ENCODE measurements around the gene TMEM116. TPM values are rescaled to one million over a fixed set of nuclear protein-coding genes. Genes with fewer than 3 reads are reported as not detected.
"Not testable (repeated sequence)": the region's sequence is repeated elsewhere in the genome, so short reads cannot be mapped to it uniquely, and the experiment has no call there.

Gene TMEM116
- total and polyA plus RNA-seq, 5 experiments from 2014 or later = 12.0 to 30.9 (median 15.6) TPM

DNA sequence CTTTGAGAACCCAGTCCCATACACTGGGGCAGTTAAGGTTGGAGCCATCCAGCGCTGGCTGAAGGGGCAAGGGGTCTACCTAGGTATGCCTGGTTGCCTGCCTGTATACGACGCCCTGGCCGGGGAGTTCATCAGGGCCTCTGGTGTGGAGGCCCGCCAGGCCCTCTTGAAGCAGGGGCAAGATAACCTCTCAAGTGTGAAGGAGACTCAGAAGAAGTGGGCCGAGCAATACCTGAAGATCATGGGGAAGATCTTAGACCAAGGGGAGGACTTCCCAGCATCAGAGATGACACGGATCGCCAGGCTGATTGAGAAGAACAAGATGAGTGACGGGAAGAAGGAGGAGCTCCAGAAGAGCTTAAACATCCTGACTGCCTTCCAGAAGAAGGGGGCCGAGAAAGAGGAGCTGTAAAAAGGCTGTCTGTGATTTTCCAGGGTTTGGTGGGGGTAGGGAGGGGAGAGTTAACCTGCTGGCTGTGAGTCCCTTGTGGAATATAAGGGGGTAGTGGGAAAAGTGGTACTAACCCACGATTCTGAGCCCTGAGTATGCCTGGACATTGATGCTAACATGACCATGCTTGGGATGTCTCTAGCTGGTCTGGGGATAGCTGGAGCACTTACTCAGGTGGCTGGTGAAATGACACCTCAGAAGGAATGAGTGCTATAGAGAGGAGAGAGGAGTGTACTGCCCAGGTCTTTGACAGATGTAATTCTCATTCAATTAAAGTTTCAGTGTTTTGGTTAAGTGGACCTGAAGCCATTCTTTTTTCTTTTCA lies 9.5 kb upstream of the TMEM116 start:
- Mint-ChIP-seq H3K9me3 (no peaks in the 10 kb centered on the region), H3K27me3 (no peaks in the 10 kb centered on the region), H3K36me3 (peaks cover 0 to 77% (median 5%) of the 10 kb centered on the region in 3 donors), H3K27ac (peak overlapping the region; percentile 5 to 86 (median 60)), H3K4me3 (no peak overlapping the region), H3K4me1 (peaks cover 30 to 57% (median 49%) of the 10 kb centered on the region in 4 donors)
- POLR2A ChIA-PET = interaction anchor here (1.4 to 3.4 kb wide), 2 partner anchors 8 to 10 kb away, joined by 4 to 15 read pairs; partner anchors contain the start of genes ERP29 and TMEM116
- no peak for DNase-seq
- ATAC-seq = no peak

DNA sequence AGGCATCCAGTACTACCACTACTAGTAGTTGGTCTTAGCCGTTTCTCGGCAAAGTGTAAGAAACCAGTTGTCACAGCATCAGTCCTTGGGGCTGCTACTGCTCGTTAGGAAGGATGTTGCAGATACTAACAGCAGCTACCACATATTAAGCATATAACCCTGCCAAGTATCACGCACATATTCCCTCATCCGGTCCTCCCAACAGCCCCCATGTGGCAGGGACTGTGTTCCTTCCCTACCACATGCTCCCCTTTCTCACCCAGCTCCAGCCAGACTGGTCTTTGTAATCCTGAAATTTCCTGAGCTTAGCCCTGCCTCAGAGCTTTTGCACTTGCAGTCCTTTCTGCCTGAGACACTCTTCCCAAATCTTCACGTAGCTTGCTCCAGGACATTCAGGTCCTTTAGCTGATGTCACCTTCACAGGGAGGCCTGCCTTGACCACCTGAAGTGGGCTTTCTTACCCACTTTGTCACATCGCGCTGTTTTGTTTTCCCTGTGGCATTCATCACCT lies 8.0 kb upstream of the TMEM116 start:
- Mint-ChIP-seq H3K4me3 (peak overlapping the region in 1 of 10 donors; percentile 20), H3K27me3 (no peaks in the 10 kb centered on the region), H3K36me3 (peaks cover 4 to 82% (median 10%) of the 10 kb centered on the region in 3 donors), H3K27ac (peak overlapping the region in 9 of 10 donors; percentile 17 to 85 (median 59)), H3K9me3 (peaks cover 0 to 3% (median 0%) of the 10 kb centered on the region in 9 donors), H3K4me1 (peaks cover 34 to 61% (median 56%) of the 10 kb centered on the region in 4 donors)
- DNase-seq (no peak), ATAC-seq (no peak)
- POLR2A ChIA-PET = no interaction called here

DNA sequence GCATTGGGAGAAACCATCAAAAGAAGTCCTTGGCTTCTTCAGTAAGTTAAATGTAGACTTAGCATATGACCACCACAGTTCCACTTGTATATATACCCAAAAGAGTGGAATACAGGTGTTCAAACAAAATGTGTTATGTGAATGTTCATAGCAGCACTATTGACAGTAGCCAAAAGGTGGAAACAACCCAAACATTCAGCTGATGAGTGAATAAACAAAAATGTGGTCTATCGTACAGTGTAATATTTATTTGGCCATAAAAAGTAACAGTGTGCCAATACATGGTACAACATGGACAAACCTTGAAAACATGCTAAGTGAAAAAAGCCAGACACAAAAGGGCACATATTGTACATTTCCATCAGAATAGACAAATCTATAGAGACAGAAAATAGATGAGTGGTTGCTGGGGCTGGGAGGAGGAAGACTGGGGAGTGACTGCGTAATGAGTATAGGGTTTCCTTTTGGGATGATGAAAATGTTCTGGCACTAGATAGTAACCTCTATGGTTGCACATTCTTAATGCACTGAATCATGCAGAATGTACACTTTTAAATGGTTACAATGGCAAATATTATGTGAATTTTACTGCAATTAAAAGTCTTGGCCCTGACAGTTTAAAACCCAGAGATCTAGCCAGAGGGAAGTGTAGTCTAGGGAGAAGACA lies 5.7 kb upstream of the TMEM116 start:
- H3K4me3 Mint-ChIP-seq = peak overlapping the region in 2 of 10 donors; percentile 6 to 17
- H3K4me1 Mint-ChIP-seq = peaks cover 40 to 72% (median 68%) of the 10 kb centered on the region in 4 donors
- no peaks in the 10 kb centered on the region for H3K27me3 Mint-ChIP-seq
- H3K27ac Mint-ChIP-seq = peak overlapping the region; percentile 38 to 86 (median 72)
- ATAC-seq = no peak
- DNase-seq = no peak
- H3K9me3 Mint-ChIP-seq = peaks cover 0 to 7% (median 0%) of the 10 kb centered on the region in 9 donors
- POLR2A ChIA-PET = interaction anchor here (0.5 to 10.2 kb wide), 2 partner anchors 21 to 162 kb away, joined by 3 to 269 read pairs; no protein-coding TSS in a partner anchor
- peaks cover 9 to 82% (median 17%) of the 10 kb centered on the region in 3 donors for H3K36me3 Mint-ChIP-seq

GRCh38 chr12:112017041-112017440 lies 4.1 kb upstream of the TMEM116 start:
- no peaks in the 10 kb centered on the region for H3K27me3 Mint-ChIP-seq
- peaks cover 42 to 75% (median 68%) of the 10 kb centered on the region in 4 donors for H3K4me1 Mint-ChIP-seq
- peak overlapping the region in 2 of 10 donors; percentile 0 to 30 for H3K4me3 Mint-ChIP-seq
- ATAC-seq (no peak), DNase-seq (no peak)
- POLR2A ChIA-PET = interaction anchor here (10.2 kb wide), 1 partner anchor 20 kb away, joined by 269 read pairs; no protein-coding TSS in a partner anchor
- peak overlapping the region in 7 of 10 donors; percentile 2 to 78 (median 58) for H3K27ac Mint-ChIP-seq
- peaks cover 0 to 7% (median 0%) of the 10 kb centered on the region in 9 donors for H3K9me3 Mint-ChIP-seq
- peaks cover 9 to 67% (median 15%) of the 10 kb centered on the region in 3 donors for H3K36me3 Mint-ChIP-seq

- H3K9me3 Mint-ChIP-seq = peaks cover 0 to 7% (median 0%) of the 10 kb centered on the region in 9 donors
- H3K4me3 Mint-ChIP-seq = peak overlapping the region; percentile 22 to 93 (median 63)
- no peaks in the 10 kb centered on the region for H3K27me3 Mint-ChIP-seq
- POLR2A ChIA-PET = interaction anchor here (0.6 to 10.2 kb wide), 3 partner anchors 19 to 378 kb away, joined by 3 to 269 read pairs (median 4); no protein-coding TSS in a partner anchor
- H3K36me3 Mint-ChIP-seq = peaks cover 9 to 60% (median 21%) of the 10 kb centered on the region in 3 donors
- H3K27ac Mint-ChIP-seq = peak overlapping the region in 9 of 10 donors; percentile 25 to 98 (median 78)
- ATAC-seq (no peak), DNase-seq (no peak)
- H3K4me1 Mint-ChIP-seq = peaks cover 48 to 80% (median 76%) of the 10 kb centered on the region in 4 donors
These were observed 3.0 kb upstream of the TMEM116 start for GRCh38 chr12:112015938-112016337.

DNA sequence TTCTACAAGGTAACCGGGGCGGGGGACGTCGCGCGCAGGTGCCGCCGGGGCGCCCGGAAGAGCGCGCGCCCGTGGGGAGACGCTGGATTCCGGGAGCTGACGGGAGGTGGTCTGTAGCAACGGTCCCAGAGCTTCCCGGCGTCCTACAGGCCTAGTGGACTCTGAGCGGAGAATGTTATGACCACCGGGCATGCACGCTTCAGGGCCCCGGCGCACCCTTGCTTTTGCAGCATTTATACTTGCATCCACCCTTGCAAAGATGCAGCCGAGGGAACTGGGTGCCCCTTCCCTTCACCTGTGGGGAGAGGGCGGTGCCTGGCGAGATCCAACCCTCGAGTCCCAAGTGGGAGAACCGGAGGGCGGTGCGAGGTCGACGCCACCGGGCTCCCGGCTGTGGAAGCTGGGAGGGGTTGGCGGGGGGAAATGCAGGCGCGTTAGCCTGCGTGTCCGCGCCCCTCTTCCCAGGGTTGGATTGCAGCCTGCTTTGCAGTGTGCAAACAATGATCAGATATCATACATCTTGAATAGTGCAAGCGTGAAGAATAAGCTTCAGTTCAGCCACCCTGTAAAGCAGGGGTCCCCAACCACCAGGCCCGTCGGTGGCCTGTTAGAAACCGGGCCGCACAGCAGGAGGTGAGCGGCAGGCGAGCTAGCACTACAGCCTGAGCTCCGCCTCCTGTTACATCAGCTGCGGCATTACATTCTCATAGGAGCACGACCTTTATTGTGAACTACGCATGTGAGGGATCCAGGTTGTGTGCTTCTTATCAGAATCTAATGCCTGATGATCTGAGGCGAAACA lies 837 bp upstream of the TMEM116 start:
- H3K27ac Mint-ChIP-seq = peak overlapping the region; percentile 94 to 99 (median 98)
- peaks cover 44 to 71% (median 69%) of the 10 kb centered on the region in 4 donors for H3K4me1 Mint-ChIP-seq
- H3K4me3 Mint-ChIP-seq = peak overlapping the region; percentile 89 to 98 (median 94)
- peaks cover 9 to 44% (median 23%) of the 10 kb centered on the region in 3 donors for H3K36me3 Mint-ChIP-seq
- H3K27me3 Mint-ChIP-seq = no peaks in the 10 kb centered on the region
- peaks cover 0 to 7% (median 0%) of the 10 kb centered on the region in 9 donors for H3K9me3 Mint-ChIP-seq
- ATAC-seq (peak; percentile 38 to 45), DNase-seq (peak; percentile 37 to 75 (median 59))
- POLR2A ChIA-PET = interaction anchor here (0.5 to 10.2 kb wide), 30 partner anchors 9 to 964 kb away, joined by 3 to 269 read pairs (median 4); partner anchors contain the start of genes MAPKAPK5, NAA25, OAS2 and TRAFD1

DNA sequence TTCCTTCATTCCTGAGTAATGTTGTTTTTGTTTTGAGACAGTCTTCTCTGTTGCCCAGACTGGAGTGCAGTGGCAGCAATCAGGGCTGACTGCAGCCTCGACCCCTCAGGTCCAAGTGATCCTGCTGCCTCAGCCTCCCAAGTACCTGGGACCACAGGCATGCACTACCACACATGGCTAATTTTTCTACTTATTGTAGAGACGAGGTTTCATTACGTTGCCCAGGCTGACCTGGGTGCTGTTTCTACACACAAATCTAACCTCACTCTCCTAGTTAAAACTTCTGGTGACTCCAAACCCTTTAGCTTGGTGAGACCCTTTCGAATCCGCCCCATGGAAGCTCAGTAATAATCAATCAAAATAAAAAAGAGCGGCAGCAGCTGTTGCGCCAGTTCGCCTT lies 1.3 kb downstream of the TMEM116 start:
- POLR2A ChIA-PET = interaction anchor here (0.6 to 10.2 kb wide), 8 partner anchors 13 to 170 kb away, joined by 3 to 269 read pairs (median 8); partner anchors contain the start of genes MAPKAPK5 and TRAFD1
- Mint-ChIP-seq H3K27me3 (no peaks in the 10 kb centered on the region), H3K9me3 (peaks cover 0 to 7% (median 0%) of the 10 kb centered on the region in 9 donors), H3K4me1 (peaks cover 34 to 59% (median 54%) of the 10 kb centered on the region in 4 donors), H3K4me3 (peak overlapping the region; percentile 89 to 98 (median 94)), H3K36me3 (peaks cover 9 to 27% (median 20%) of the 10 kb centered on the region in 3 donors), H3K27ac (peak overlapping the region; percentile 95 to 99 (median 98))
- DNase-seq (no peak), ATAC-seq (no peak)

- ATAC-seq = no peak
- no peaks in the 10 kb centered on the region for H3K27me3 Mint-ChIP-seq
- peaks cover 1 to 18% (median 12%) of the 10 kb centered on the region in 3 donors for H3K36me3 Mint-ChIP-seq
- H3K4me1 Mint-ChIP-seq = peaks cover 29 to 58% (median 50%) of the 10 kb centered on the region in 4 donors
- peak overlapping the region in 9 of 10 donors; percentile 90 to 98 (median 96) for H3K4me3 Mint-ChIP-seq
- H3K9me3 Mint-ChIP-seq = peaks cover 0 to 2% (median 0%) of the 10 kb centered on the region in 9 donors
- no peak for DNase-seq
- peak overlapping the region in 8 of 10 donors; percentile 69 to 99 (median 98) for H3K27ac Mint-ChIP-seq
- POLR2A ChIA-PET = interaction anchor here (0.7 to 10.2 kb wide), 2 partner anchors 13 to 24 kb away, joined by 4 to 269 read pairs; no protein-coding TSS in a partner anchor
These were observed 2.3 kb downstream of the TMEM116 start for GRCh38 chr12:112010415-112011344.

DNA sequence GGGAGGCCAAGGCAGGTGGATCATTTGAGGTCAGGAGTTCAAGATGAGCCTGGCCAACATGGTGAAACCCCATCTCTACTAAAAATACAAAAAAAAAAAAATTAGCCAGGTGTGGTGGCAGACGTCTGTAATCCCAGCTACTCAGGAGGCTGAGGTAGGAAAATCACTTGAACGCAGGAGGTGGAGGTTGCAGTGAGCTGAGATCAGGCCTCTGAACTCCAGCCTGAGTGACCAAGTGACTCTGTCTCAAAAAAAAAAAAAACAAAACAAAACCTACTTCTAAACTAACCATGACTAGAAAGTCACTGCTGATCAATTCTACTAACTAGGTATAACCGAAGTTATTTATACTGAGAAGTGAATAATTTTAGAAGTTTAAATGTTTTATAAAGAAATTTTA lies 3.4 kb downstream of the TMEM116 start:
- POLR2A ChIA-PET = interaction anchor here (10.2 kb wide), 1 partner anchor 12 kb away, joined by 269 read pairs; no protein-coding TSS in a partner anchor
- Mint-ChIP-seq H3K27ac (peak overlapping the region in 6 of 10 donors; percentile 47 to 74 (median 66)), H3K4me1 (peaks cover 29 to 58% (median 48%) of the 10 kb centered on the region in 4 donors), H3K36me3 (peaks cover 0 to 10% (median 9%) of the 10 kb centered on the region in 3 donors)
- DNase-seq, H3K4me3 Mint-ChIP-seq, H3K9me3 Mint-ChIP-seq, H3K27me3 Mint-ChIP-seq, ATAC-seq: not testable (repeated sequence)

DNA sequence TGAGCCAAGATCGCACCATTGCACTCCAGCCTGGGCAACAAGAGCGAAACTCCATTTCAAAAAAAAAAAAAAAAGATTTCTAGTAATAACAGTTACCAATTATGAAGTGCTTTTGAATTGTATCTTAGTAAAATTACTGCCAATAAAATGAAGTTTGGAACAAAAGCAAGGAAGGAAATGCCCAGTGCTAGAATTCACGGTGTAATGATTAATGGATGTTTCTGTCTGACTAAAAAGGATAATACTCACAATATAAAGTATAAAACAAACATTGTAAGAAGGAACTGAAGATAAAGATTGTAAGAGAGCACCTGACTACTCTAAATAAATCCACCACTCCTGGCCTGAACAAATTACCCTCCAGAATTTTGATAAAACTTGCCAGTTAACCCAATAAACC lies 4.0 kb downstream of the TMEM116 start:
- Mint-ChIP-seq H3K4me3 (no peak overlapping the region), H3K4me1 (peaks cover 25 to 52% (median 42%) of the 10 kb centered on the region in 4 donors)
- POLR2A ChIA-PET = interaction anchor here (10.2 kb wide), 1 partner anchor 11 kb away, joined by 269 read pairs; no protein-coding TSS in a partner anchor

More for the DNA sequence above, 4.0 kb downstream of the TMEM116 start:
- Mint-ChIP-seq H3K9me3 (peaks cover 0 to 2% (median 0%) of the 10 kb centered on the region in 9 donors), H3K27me3 (no peaks in the 10 kb centered on the region), H3K36me3 (peaks cover 0 to 8% (median 4%) of the 10 kb centered on the region in 3 donors), H3K27ac (peak overlapping the region in 7 of 10 donors; percentile 18 to 81 (median 71))
- DNase-seq (no peak), ATAC-seq (no peak)
